D721Med (cell line): ENCODE results near the gene CDH4.

Experiments used
- DNase-seq: peaks from one replicate; pipeline ENCODE4 v3.0.0; 2011; ENCODE audit warnings: low spot score; ENCODE audit not compliant: insufficient read length
- FAIRE-seq: peaks from 2 replicates; lab custom pipeline; 2011; peaks lifted over from hg19 to GRCh38; lab: Jason Lieb, UNC
- CTCF ChIP-seq: IDR thresholded peaks from 2 replicates; pipeline ENCODE4 v1.5.1; 2012; ENCODE audit warnings: mild to moderate bottlenecking, control low read depth; ENCODE audit not compliant: insufficient read depth; ENCODE audit errors: missing control alignments

The CDH4 gene

GRCh38 chr20:61587681-61588289 is 335.7 kb downstream of the CDH4 start:
- no peak for TF ChIP-seq CTCF
- FAIRE-seq (no peak), DNase-seq (no peak)

- TF ChIP-seq CTCF: no peak
- DNase-seq: no peak
- no peak for FAIRE-seq
These were observed 336.6 kb downstream of the CDH4 start for GRCh38 chr20:61588411-61589385.

GRCh38 chr20:61590236-61590635 is 338.2 kb downstream of the CDH4 start:
- DNase-seq (no peak), FAIRE-seq (no peak)
- no peak for TF ChIP-seq CTCF

- FAIRE-seq (no peak), DNase-seq (no peak)
These were observed 341.5 kb downstream of the CDH4 start for GRCh38 chr20:61593516-61593915.

GRCh38 chr20:61594198-61594597 is 342.1 kb downstream of the CDH4 start:
- DNase-seq (no peak), FAIRE-seq (no peak)
- no peak for TF ChIP-seq CTCF

More at GRCh38 chr20:61593516-61593915, 341.5 kb downstream of the CDH4 start:
- no peak for TF ChIP-seq CTCF

GRCh38 chr20:61595216-61595615 is 343.2 kb downstream of the CDH4 start:
- DNase-seq: no peak
- TF ChIP-seq CTCF: no peak
- FAIRE-seq: no peak
